PC-3 (cell line): ENCODE measurements around the gene SMCO4.

Source experiments
- CTCF ChIP-seq: fragments of 300-600 bp; sonication (generic); conservative IDR thresholded peaks from 2 replicates; pipeline ENCODE4 v1.5.1; 2017; ENCODE audit warnings: antibody characterized with exemption, low read depth, mild to moderate bottlenecking, low read length
- EZH2 ChIP-seq: fragments of 300-600 bp; sonication (generic); IDR thresholded peaks from one replicate; pipeline ENCODE4 v1.6.1; 2017; ENCODE audit warnings: antibody characterized with exemption, mild to moderate bottlenecking, low read length; ENCODE audit not compliant: unreplicated experiment
- EZH2phosphoT487 ChIP-seq: fragments of 300-600 bp; sonication (generic); IDR thresholded peaks from 2 replicates; pipeline ENCODE4 v1.6.1; 2018; ENCODE audit warnings: mild to moderate bottlenecking, antibody characterized with exemption, low read length, borderline replicate concordance

GRCh38 chr11:93571612-93572011 is 28.4 kb upstream of the SMCO4 start:
- TF ChIP-seq CTCF: no peak
- TF ChIP-seq EZH2: no peak
- TF ChIP-seq EZH2phosphoT487: no peak
